ENCODE measurements around the gene GPR85. TPM values are rescaled to one million over a fixed set of nuclear protein-coding genes. Genes with fewer than 3 reads are reported as not detected.

GPR85 gene
- total and polyA plus RNA-seq, 8 donors, result 0.31 to 2.6 (median 1.1) TPM; not detected in 4

DNA sequence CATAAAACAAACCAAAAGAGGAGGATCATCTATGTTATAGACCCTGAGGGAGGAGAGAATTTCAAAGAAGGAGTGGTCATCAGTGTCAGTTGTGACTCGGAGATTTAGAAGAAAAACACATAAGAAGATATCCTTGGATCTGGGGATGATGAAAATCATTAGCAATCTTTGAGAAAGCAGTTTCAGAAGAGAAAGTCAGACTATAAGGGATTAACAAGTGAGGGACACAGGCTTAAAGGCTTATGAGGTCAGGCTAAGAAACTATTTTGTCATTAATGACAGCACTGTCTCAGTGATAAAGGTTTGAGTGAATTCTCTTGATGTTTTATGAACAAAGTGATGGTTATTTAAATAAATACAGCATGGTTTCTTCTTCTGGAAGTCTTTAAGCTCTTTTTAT lies 6.1 kb upstream of the GPR85 start:
- H3K27me3 ChIP-seq, result no peaks in the 10 kb centered on the region
- DNase-seq, result no peak
- no peak overlapping the region for H3K4me3 ChIP-seq
- intact Hi-C loops (cut with DNase I; ENCODE audit: low total_unique reads), result no loop called here
- no peak overlapping the region for H3K27ac ChIP-seq
- no peaks in the 10 kb centered on the region for H3K9me3 ChIP-seq
- no peaks in the 10 kb centered on the region for H3K36me3 ChIP-seq
- TF ChIP-seq CTCF (IDR thresholded peaks at IDR 0.05) (no peak), POLR2A (IDR thresholded peaks at IDR 0.05) (no peak), EP300 (IDR thresholded peaks at IDR 0.05) (no peak), POLR2AphosphoS5 (IDR thresholded peaks at IDR 0.05) (no peak)
- 79 to 89% (median 85%) methylated on average over 1 of the region's 1 CpG for WGBS, 5 donors
- no peaks in the 10 kb centered on the region for H3K4me1 ChIP-seq

GRCh38 chr7:113087071-113087998 lies 708 bp upstream of the GPR85 start:
- TF ChIP-seq CTCF (IDR thresholded peaks at IDR 0.05), result no peak
- no peak for TF ChIP-seq POLR2AphosphoS5 (IDR thresholded peaks at IDR 0.05)
- no peak for TF ChIP-seq EP300 (IDR thresholded peaks at IDR 0.05)
- TF ChIP-seq POLR2A (IDR thresholded peaks at IDR 0.05), result no peak
- 44 to 57% (median 49%) methylated on average over 15 of the region's 15 CpGs for whole genome bisulfite sequencing, 5 donors
- no peaks in the 10 kb centered on the region for H3K9me3 ChIP-seq
- peak in 1 of 2 donors; percentile 73 for DNase-seq
- H3K27me3 ChIP-seq, result peaks cover 0 to 4% (median 0%) of the 10 kb centered on the region in 3 donors
- H3K4me1 ChIP-seq, result peaks cover 9 to 31% (median 16%) of the 10 kb centered on the region in 4 donors
- peak overlapping the region in 4 of 5 donors; percentile 23 to 62 (median 55) for H3K27ac ChIP-seq
- H3K36me3 ChIP-seq, result no peaks in the 10 kb centered on the region
- intact Hi-C loops (cut with DNase I; ENCODE audit: low total_unique reads), result no loop called here
- H3K4me3 ChIP-seq, result peak overlapping the region in 2 of 4 donors; percentile 49 to 50

DNA sequence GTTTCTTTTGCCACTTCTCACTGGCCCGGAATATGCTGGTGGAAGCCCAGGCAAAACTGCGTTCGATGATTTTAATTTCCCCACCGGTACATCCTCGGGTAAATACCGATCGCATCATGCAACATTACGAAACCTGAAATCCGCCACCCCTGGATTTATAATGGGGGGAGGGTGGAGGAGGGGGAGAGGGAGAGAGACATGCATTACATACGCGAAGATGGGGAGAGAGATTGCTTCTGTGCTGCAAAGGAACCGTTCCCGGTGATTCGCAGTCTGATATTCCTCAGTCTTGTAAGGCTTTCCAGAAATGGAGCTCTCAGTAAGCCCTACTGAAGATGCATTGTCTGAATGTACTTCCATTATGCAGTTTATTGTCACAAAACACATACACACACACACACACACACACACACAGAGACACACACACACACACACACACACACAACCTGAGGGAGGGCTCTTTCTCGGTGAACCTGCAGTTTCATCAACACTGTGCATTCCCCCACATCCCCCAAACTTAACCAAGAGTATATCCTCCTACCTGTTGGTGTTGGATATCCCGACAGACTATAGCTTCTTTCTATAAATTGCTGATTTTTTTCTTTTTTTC lies 741 bp downstream of the GPR85 start:
- H3K4me1 ChIP-seq, result peaks cover 9 to 31% (median 16%) of the 10 kb centered on the region in 4 donors
- H3K9me3 ChIP-seq, result no peaks in the 10 kb centered on the region
- intact Hi-C loops (cut with DNase I; ENCODE audit: low total_unique reads), result no loop called here
- H3K27me3 ChIP-seq, result peaks cover 0 to 4% (median 0%) of the 10 kb centered on the region in 3 donors
- peak overlapping the region; percentile 44 to 50 (median 48) for H3K4me3 ChIP-seq
- DNase-seq, result peak in 1 of 2 donors; percentile 49
- no peak overlapping the region for H3K27ac ChIP-seq
- H3K36me3 ChIP-seq, result no peaks in the 10 kb centered on the region
- WGBS, 5 donors, result 8 to 22% (median 12%) methylated on average over 16 of the region's 16 CpGs
- TF ChIP-seq POLR2AphosphoS5 (IDR thresholded peaks at IDR 0.05) (no peak), CTCF (IDR thresholded peaks at IDR 0.05) (no peak), EP300 (IDR thresholded peaks at IDR 0.05) (no peak), POLR2A (IDR thresholded peaks at IDR 0.05) (no peak)

DNA sequence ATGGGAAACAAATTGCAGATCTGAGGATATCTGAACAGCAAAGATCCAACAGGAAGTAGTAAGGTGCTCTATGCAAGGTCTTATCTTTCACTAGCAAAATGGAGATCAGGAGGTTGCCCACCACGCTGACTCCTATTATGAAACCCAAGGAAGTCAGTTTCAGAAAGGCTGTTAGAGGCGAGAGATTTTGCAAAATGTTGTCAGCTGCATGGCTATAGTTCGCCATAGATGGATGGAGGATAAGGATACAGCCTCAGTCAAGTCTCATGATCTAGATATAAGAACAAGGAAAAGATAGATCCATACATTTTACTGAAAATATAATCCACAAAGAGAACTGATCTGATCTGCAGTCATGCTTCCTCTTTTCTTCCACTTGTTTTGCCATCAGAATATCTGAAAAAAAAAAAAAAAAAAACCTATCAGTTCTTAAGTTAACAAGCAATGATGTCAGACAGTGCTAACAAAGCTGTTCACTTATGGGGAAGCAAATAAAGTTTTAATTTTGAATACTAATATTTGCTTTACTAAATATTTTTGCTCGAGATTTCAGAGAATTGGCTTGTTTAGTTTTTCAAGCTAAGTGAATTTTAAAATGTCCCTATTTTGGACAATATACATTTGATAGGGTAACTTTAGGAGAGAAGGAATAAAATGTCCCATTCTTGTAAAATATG lies 2.0 kb downstream of the GPR85 start:
- H3K36me3 ChIP-seq, result no peaks in the 10 kb centered on the region
- H3K27me3 ChIP-seq, result peaks cover 0 to 4% (median 0%) of the 10 kb centered on the region in 3 donors
- WGBS, 5 donors, result 62 to 76% (median 64%) methylated on average over 4 of the region's 4 CpGs
- H3K27ac ChIP-seq, result no peak overlapping the region
- no peak for TF ChIP-seq POLR2AphosphoS5 (IDR thresholded peaks at IDR 0.05)
- no peak for TF ChIP-seq EP300 (IDR thresholded peaks at IDR 0.05)
- TF ChIP-seq CTCF (IDR thresholded peaks at IDR 0.05), result no peak
- no peak for TF ChIP-seq POLR2A (IDR thresholded peaks at IDR 0.05)
- no peaks in the 10 kb centered on the region for H3K9me3 ChIP-seq
- peaks cover 9 to 31% (median 16%) of the 10 kb centered on the region in 4 donors for H3K4me1 ChIP-seq
- intact Hi-C loops (cut with DNase I; ENCODE audit: low total_unique reads), result no loop called here
- DNase-seq, result no peak
- no peak overlapping the region for H3K4me3 ChIP-seq

All from stomach (tissue), 9 donors.